DMS 273 treated with DMSO at 0.1 percent for 48 hours (cell line): ENCODE results near the gene SIPA1L3.

ENCODE experiments used
- DNase-seq: peaks from one replicate; lab custom pipeline; 2025; lab: John Stamatoyannopoulos, UW

Gene SIPA1L3

DNA sequence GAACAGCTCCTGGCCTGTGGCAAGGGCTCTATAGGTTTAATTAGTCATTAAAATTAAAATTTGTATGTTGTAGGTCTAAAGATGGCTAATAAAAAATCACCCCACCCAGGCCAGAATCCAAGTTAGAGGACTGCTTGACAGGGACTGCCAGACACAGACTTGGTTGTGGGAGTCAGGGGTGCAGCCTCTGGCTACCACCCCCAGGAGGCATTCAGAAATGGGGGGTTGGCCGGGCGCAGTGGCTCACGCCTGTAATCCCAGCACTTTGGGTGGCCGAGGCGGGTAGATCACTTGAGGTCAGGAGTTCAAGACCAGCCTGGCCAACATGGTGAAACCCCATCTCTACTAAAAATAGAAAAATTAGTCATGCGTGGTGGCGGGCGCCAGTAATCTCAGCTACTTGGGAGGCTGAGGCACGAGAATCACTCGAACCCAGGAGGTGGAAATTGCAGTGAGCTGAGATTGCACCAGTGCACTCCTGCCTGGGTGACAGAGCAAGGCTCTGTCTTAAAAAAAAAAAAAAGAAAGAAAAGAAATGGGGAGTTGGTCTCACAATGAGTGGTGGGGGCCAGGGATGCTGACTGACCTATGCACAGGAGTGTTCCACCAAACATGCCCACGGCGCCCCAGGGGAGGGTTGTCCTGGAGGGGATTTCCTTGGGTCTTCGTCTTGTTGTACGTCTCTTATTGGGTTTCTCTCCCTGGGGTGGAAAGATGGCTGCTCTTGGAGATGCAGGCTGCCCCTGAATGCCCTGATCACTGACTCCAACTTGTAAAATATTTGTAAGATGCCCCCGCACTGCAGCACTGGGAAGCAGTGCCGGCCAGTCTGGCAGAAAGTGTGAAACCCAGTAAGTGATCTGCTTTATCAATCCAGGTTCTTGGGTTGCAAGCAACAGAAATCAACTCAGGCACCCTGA, 68.8 kb downstream of the SIPA1L3 start:
- DNase-seq = no peak

DNA sequence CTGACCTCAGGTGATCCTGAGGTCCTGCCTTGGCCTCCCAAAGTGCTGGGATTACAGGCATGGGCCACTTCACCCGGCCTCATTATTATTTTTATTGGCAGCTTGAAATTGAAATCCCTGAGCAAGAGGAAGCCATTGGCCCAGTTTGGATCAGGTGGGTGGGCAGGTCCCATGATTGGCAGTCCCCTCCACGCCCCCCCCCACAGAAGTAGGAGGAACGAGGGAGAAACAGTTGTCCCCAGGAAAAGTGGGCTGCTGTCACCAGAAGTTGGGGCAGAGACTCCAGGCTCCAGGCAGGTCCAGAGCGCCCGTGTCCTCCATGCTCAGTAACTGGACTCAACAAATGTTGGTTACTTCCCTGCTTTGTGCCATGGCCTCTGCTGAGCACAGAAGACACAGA, 70.4 kb downstream of the SIPA1L3 start:
- DNase-seq = no peak

DNA sequence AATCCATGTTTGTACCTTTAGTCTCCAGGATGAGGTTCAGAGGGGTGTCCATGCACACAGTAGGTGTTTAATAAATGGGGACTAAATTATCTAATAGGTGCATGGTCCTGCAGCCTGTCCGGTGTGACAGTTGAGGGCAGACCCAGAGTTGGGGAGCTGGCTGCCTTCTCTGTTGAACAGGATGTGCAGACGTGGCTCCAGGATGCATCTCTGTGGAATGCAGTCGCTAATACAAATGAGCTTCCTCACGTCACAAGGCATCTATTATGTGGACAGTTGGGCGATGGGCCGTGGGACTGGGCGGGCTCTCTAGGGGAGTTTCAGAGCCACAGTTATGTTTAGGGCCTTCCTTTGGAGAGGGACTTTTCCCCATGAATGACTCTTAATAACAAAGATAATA, 71.0 kb downstream of the SIPA1L3 start:
- no peak for DNase-seq

DNA sequence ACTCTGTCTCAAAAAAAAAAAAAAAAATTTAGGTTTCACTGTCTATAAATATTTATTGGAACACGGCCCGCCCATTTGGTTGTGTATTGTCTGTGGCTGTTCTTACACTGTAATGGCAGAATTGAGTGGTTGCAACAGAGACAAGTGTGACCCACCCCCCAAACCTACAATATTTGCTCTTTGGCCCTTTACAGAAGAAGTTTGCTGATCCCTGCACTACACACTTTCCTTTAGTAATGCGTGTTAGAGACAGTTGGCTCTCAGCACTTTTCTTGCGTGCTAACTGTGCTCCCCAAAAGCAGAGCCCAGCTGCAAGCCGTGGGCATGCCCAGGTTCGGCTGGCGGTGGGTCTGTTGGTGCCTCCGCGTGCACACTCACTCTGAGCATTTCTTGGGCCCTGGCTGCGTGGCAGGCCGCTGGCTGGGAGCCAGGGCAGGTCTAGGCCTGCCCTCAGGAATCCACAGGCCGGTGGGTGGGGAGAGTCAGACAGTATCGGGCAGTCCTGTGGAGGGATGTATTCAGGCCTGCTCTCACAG, 72.6 kb downstream of the SIPA1L3 start:
- DNase-seq = no peak

DNA sequence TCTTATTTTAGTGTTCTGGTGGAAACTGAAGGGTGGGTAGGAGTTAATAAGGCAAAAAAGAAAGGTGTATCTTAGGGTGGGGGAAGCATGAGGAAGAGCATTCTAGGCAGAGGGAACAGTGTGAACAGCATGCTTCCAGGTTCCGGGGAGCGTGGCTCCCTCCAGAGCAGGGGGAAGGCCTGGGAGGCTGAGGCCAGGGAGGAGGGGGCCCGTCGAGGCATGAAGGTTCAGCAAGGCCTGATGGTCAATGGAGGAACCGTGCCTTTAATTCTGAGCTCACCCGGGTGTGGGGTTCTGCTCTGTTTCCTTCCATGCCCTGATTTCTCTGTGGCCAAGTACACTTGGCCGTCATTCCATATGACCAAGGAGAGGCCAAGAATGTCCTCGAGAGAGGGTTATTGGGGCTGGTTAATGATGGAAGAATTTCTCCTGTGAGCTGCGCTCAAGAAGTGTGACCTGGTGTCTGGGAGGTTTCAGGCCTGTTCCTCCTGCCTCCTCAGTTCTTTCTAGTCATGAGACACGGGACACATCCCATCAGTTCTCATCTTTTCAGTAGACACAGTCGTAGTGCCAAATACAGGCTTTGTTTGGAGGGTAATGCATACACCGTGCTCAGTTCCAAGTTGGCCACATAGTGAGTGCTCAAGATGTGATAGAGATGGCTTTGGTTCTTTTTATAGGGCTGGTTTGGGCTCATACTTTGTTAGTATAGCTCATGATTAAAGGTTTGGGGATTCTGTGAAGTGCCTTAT, 73.6 kb downstream of the SIPA1L3 start:
- DNase-seq = no peak

DNA sequence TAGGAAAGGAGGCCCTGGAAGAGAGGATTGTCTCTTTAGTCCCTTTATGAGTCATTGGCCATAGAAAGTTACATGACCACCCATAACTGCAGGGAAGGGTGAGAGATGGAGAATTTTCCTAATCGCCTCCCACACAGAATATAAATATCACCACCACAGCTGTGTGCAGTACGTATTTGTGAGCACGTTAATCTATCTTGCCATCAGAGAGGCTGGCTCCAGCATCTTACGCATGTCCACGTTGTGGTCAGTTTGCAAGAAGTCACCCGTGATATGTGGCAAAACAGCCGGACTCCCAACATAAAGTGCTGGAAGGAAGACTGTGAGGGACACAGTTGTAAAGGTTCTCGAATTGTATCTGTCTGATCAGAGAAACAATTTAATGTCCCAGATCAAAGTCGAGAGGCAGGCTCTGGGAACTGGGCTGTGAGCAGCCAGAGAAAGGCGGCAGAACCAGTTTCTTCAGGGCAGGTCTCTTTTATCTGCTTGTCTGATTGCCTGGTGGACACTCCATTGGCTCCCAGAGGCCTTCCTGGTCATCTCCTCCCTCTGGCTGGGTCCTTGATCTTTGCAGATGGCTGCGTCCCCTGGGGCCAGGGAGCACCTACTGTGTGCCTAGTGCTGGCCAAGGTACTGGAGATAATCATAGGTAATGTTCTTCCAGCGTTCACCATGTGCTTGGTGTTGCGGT, 74.9 kb downstream of the SIPA1L3 start:
- DNase-seq = no peak

DNA sequence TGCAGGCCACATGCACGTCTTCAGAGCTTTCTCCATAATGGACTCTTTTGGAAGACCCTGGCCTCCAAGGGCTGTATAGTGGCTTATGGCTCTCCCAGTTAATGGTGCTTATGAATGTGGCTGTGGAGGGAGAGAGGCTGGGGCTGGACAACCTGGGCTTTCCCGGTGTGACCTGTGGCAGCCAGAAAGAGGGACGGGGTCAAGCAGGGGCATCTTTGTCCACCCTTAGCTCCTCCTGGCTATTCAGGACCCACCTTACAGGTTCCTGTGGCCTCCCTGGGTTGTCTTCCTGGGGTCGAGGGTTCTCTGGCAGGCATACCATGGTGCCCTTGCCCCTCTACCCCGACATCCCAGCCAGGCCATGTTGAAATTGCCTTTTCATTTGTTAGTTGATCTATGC, 75.6 kb downstream of the SIPA1L3 start:
- DNase-seq = no peak

DNA sequence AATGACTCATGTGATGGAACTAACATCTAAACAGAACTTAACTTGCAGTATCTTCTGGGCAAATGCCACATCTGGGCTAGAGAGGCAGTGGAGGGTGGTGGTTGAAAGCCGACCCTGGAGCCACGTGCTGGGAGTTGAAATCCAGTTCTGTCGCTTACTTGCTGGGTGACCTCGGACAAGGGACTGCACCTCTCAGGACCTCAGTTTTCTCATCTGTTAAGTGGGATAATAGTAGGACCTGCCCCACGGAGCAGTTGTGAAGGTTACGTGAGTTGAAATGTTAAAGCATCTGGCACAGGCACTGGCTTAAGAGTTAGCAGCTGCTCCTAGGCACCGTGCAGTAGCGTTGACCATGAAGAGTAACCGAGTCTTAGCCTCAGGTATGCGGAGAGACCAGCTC, 76.1 kb downstream of the SIPA1L3 start:
- no peak for DNase-seq

DNA sequence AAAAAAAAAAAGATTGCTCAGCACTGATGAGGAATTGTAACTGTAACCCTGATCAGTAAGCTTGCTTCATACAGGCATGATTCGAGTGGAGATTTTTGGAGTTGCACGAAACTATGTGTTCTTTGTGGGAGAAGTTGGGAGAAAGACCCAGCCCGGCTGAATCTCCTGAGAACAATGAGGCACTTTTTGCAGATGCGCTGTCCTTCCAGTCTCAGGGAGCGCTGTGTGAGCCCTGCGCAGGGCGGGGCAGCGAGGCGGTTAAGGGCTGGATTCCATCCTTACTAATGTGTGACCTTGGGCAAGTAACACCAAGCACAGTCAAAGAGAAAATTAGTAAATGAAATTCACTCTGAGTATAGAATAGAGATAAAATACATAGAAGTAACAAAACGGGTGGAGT, 76.9 kb downstream of the SIPA1L3 start:
- no peak for DNase-seq

DNA sequence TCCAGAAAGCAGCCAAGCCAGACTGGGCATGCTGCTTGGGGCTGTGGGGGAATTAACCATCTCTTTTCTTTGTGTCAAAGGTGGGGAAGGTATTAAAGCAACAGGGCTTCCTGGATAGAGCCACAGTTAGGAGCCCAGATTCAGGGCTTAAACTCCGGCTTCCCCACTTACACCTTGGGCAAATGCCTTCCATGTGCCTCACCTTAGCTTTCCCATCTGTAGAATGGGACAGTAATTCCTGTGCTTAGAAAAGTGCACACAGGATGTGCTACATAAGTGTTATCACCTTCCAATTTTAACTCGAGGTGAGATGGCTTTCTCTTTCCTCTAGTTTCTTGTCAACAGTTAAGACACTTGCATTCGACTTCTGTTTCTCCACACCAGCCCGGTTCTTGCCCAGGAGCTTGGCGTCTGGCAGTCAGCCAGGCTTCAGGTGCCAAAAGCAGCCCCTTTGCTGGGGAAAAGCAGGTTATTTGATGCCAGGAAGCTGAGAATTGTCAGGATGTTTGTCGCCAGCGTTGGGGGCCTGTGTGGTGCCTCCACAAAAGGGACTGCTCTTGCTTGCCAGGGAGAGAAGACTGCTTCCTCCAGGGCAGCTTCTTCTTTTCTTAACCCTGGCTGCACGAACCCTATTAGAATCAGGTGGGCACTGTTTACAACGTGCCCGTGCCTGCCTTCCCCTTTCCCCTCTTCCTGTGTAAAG, 79.2 kb downstream of the SIPA1L3 start:
- DNase-seq = no peak

DNA sequence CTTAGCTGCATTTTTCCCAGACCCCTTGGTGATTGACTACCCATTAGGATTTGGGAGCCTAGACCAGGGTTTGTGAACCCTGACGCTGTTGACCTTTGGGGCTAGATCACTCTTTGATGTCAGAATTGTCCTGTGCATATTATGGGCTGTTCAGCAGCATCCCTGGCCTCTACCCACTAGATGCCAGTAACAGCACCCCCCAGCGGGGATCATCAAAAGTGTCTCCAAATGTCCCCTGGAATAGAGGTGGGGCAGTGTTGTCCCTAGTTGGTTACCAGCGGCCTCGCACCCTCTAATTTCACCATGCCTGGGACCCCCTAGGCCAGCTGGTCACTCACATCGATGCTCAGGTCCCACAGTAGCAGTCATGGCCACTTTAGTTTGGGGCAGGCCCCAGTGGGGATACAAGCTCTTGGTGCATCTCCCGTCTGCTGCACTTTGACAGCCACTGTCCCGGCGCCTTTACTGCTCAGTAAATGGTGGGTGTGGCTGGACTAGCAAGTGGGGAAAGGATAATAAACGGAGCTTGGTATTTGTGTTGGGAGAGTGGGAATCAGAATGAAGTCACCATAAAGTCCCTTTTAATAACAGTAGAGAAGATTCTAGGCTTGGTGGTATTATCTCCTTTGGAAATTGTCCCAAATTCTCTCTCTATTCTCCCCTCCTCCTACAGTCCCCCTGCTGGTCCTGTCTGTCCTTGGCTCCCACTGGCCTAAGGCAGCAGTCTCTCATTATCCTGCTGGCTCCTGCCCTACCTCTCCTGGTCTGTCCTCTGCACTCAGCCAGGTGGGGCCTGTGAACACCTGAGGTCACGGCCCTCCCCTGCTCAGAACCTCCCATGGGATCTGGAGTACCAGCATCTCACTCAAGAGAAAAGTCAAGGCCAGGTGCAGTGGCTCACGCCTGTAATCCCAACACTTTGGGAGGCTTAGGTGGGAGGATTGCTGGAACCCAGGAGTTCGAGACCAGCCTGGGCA, 80.6 kb downstream of the SIPA1L3 start:
- no peak for DNase-seq

DNA sequence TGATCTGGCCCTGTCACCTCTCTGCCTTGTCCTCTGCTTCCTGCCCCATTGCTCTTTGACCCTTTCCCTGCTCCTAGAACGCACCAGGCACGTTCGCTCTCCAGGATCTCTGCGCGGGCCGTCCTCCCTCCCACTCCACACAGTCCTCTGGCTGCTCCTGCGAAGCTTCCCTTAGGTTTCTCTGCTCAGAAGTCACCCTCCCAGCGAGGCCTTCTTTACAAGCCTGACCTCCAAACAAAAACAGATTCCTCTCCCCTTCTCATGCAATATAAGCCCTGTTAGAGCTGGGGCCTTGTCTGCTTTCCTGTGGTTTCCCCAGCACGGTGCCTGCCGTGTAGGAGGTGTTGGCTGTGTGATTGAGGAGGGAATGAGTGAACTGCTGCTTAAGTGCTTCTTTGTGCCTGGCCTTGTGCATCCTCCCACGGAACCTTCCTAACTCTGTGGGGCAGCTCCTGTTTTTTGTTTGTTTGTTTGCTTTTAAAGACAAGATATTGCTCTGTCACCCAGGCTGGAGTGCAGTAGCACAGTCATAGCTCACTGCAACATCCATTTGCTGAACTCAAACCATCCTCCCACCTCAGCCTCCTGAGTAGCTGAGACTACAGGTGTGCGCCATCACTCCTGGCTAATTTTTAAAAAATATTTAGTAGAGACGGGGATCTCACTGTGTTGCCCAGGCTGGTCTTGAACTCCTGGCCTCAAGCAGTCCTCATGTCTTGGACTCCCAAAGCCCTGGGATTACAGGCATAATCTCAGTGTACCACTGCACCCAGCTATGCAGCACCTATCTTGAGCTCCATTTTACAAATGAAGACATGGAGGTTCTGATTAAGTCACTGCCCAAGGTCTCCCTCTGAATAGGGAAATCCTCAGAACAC, 82.0 kb downstream of the SIPA1L3 start:
- DNase-seq = no peak

DNA sequence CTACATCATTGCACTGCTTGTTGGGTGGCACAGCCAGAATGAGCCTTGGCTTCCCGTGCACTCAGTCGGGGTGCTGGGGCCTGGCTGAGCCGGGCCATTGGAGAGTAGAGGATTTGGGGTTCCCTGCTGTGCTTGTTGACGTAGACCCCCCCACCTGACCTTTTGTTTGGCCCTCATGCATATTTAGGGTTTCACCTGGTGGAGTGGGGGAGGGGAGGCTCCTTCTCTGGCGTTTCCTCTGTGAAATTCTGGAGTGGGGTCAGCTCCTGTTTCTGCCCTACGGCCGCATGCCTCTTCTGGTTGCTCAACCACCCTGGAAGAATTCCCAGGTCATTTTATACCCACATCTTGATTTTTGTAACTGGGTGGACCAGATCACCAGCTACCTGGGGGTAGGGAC, 82.8 kb downstream of the SIPA1L3 start:
- no peak for DNase-seq

DNA sequence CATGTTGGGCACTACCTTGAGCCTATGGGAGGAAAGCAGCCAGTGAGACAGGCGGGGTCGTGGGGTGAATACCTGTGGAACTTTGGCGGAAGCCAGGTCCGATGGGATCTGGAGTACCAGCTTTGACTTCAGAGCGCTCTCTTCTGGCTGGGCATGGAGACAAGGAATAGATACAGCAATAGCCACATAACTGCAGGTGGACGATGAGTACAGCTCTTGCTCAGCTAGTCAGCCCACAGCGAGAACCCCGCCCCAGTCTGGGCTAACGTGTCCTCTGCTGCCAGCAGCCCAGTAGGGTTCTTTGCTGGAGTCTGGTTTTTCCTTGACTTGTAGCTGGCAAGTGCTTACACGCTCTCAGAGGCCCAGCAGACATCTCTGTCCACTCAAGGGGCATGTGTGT, 83.4 kb downstream of the SIPA1L3 start:
- DNase-seq = no peak

DNA sequence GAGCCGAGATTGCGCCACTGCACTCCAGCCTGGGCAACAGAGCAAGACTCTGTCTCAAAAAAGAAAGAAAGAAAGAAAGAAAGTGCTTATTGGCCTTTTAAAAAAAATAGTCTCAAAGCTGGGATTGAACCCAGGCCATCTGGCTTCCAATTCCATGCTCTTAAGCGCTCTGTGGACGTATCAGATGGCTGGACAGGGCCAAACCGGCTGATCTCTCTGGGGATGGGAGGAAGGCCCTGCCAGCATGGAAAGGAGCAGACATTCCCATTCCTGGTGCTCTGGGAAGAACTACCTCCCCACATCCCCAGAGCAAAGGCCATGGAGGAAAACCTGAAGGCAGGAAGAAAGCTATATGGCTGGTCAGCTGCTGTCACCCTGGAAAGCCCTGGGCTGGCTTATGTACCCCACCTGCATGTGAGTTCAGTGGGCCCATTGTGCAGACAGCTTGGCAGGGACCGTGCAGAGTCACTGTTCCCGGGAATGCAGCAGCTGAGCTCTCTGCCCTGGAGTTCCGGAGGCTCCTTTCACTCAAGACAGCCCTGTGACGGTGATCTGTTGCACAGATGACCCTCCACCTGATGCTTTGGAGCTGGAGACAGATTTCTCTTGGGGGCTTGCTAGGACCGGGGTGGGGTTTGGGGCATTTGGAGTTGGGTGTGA, 84.3 kb downstream of the SIPA1L3 start:
- DNase-seq = no peak

DNA sequence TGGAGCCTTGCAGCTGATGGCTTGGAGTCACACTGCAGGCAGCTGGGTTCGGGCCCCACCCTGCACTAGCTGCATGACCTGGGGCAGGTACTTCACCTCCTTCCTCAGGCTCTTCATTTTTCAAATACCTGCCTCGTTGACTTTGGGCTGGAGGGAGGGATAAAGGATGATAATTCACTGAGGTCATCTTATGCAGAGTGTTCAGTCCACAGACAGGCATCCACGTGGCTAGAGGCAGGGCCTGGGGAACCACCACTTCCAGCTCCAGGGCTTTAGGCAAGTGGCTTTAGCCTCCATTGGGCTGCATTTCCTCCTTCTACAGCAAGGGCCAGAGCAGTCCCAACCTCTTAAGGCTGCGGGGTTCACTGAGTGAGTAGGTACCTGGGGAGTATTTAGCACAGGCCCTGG, 84.8 kb downstream of the SIPA1L3 start:
- no peak for DNase-seq

DNA sequence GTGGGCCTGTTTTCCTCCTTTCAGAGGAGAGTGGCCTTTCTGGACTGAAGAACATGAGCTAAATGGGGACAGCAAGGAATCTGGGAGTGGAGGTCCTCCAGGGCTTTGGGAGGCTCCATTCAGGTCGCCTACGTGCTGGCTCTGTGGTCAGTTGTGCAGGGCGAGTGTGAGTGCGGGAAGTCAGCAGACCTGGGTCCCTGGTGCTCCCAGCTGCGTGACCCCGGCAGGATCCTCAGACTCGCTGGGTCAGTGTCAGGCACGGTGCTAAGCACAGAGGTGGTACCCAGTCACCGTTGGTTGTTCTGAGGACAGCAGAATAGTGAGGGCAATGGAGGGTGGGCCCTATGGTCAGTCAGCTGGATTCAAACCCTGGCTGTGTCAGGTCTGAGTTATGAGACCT, 85.8 kb downstream of the SIPA1L3 start:
- DNase-seq = no peak

DNA sequence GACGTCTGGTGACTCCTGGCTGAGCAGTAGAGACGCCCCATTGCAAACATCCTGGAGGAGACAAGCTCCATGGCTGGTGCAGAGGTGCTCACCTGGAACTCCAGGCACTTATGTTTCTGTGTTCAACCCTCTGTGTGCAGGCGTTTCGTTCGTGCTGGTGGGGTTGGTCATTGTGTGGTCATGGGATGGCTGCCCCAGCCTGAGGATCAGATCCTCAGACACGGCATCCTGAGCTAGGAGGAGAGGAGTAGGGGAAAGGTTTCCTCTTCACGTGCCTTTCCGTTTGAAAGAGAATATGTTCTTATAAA, 87.8 kb downstream of the SIPA1L3 start:
- DNase-seq = no peak

DNA sequence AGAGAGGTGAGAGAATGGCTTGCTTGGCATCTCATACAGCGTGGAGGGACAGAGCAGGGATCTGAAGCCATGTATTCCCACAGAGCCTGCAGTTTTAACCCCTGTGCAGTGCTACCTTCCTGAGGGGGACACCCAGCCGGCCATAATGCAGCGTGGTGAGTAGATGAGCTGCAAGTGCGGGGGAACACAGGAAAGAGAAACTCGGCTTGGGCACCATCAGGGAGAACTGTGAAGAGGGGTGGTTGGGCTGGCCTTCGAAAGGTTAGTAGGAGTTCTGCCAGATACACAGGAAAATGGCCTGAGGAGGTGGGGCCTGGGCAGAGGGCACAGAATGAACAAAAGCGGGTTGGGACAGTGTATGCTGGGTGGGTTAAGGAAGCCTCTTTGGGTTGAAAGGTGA, 88.3 kb downstream of the SIPA1L3 start:
- DNase-seq = no peak
